ENCODE measurements around the gene ROR1. TPM values are rescaled to one million over a fixed set of nuclear protein-coding genes. Genes with fewer than 3 reads are reported as not detected.

ROR1 gene
- total RNA-seq, 2 experiments from 2014 or later, result not detected

- H3K36me3 Mint-ChIP-seq (ENCODE audit: low read depth), result no peaks in the 10 kb centered on the region
- CTCF ChIA-PET, result no interaction called here
These were observed 333.3 kb downstream of the ROR1 start for GRCh38 chr1:64107118-64107519.

GRCh38 chr1:64107632-64108031 lies 333.8 kb downstream of the ROR1 start:
- TF ChIP-seq CTCF (IDR thresholded peaks at IDR 0.05), result no peak
- H3K27ac Mint-ChIP-seq, result no peak overlapping the region
- H3K27me3 Mint-ChIP-seq, result no peaks in the 10 kb centered on the region
- no peaks in the 10 kb centered on the region for H3K36me3 Mint-ChIP-seq (ENCODE audit: low read depth)
- intact Hi-C loops (cut with micrococcal nuclease), result no loop called here
- no peaks in the 10 kb centered on the region for H3K9me3 Mint-ChIP-seq
- ATAC-seq (no peak), DNase-seq (no peak)
- ChIA-PET POLR2A (no interaction called here), CTCF (no interaction called here)
- no peak overlapping the region for H3K4me3 Mint-ChIP-seq
- H3K4me1 Mint-ChIP-seq (ENCODE audit: low read depth), result no peaks in the 10 kb centered on the region

More at GRCh38 chr1:64107118-64107519, 333.3 kb downstream of the ROR1 start:
- no peak for DNase-seq
- Mint-ChIP-seq H3K4me3 (no peak overlapping the region), H3K27ac (no peak overlapping the region), H3K9me3 (no peaks in the 10 kb centered on the region), H3K4me1 (ENCODE audit: low read depth) (no peaks in the 10 kb centered on the region), H3K27me3 (no peaks in the 10 kb centered on the region)
- POLR2A ChIA-PET, result no interaction called here
- intact Hi-C loops (cut with micrococcal nuclease), result no loop called here
- ATAC-seq, result no peak
- TF ChIP-seq CTCF (IDR thresholded peaks at IDR 0.05), result no peak

GRCh38 chr1:64110924-64111777 lies 337.3 kb downstream of the ROR1 start:
- no peak overlapping the region for H3K27ac Mint-ChIP-seq
- DNase-seq (no peak), ATAC-seq (no peak)
- no peak overlapping the region for H3K4me3 Mint-ChIP-seq
- no peak for TF ChIP-seq CTCF (IDR thresholded peaks at IDR 0.05)
- no peaks in the 10 kb centered on the region for H3K9me3 Mint-ChIP-seq
- no peaks in the 10 kb centered on the region for H3K27me3 Mint-ChIP-seq
- intact Hi-C loops (cut with micrococcal nuclease), result no loop called here
- ChIA-PET CTCF (interaction anchor here (0.5 to 1.4 kb wide), 3 partner anchors 26 to 330 kb away, joined by 3 to 4 read pairs (median 3); no protein-coding TSS in a partner anchor), POLR2A (no interaction called here)
- H3K36me3 Mint-ChIP-seq (ENCODE audit: low read depth), result no peaks in the 10 kb centered on the region
- no peaks in the 10 kb centered on the region for H3K4me1 Mint-ChIP-seq (ENCODE audit: low read depth)

- Mint-ChIP-seq H3K4me1 (ENCODE audit: low read depth) (no peaks in the 10 kb centered on the region), H3K4me3 (no peak overlapping the region), H3K27me3 (no peaks in the 10 kb centered on the region), H3K27ac (no peak overlapping the region), H3K36me3 (ENCODE audit: low read depth) (no peaks in the 10 kb centered on the region), H3K9me3 (no peaks in the 10 kb centered on the region)
- no peak for TF ChIP-seq CTCF (IDR thresholded peaks at IDR 0.05)
- no peak for ATAC-seq
- CTCF ChIA-PET, result interaction anchor here (0.5 to 1.4 kb wide), 3 partner anchors 26 to 330 kb away, joined by 3 to 4 read pairs (median 3); no protein-coding TSS in a partner anchor
- POLR2A ChIA-PET, result no interaction called here
- DNase-seq, result no peak
- intact Hi-C loops (cut with micrococcal nuclease), result no loop called here
These were observed 338.0 kb downstream of the ROR1 start for GRCh38 chr1:64111787-64112186.

- no peaks in the 10 kb centered on the region for H3K9me3 Mint-ChIP-seq
These were observed 338.5 kb downstream of the ROR1 start for GRCh38 chr1:64112281-64112680.

More at GRCh38 chr1:64112281-64112680, 338.5 kb downstream of the ROR1 start:
- TF ChIP-seq CTCF (IDR thresholded peaks at IDR 0.05), result no peak
- H3K4me3 Mint-ChIP-seq, result no peak overlapping the region
- no peak for ATAC-seq
- intact Hi-C loops (cut with micrococcal nuclease), result no loop called here
- no peaks in the 10 kb centered on the region for H3K4me1 Mint-ChIP-seq (ENCODE audit: low read depth)
- H3K36me3 Mint-ChIP-seq (ENCODE audit: low read depth), result no peaks in the 10 kb centered on the region
- H3K27me3 Mint-ChIP-seq, result no peaks in the 10 kb centered on the region
- ChIA-PET CTCF (interaction anchor here (1.4 kb wide), 1 partner anchor 25 kb away, joined by 4 read pairs; no protein-coding TSS in a partner anchor), POLR2A (no interaction called here)
- no peak for DNase-seq
- no peak overlapping the region for H3K27ac Mint-ChIP-seq

All from activated CD8-positive, alpha-beta T cell treated with anti-CD3 and anti-CD28 coated beads for 36 hours (primary cell).